Muscle layer of duodenum (tissue), 2 donors: ENCODE results near the gene LRCH3.

Experiments
- H3K27ac ChIP-seq: one replicate; pipeline ENCODE4 v1.7.0; 2013; ENCODE audit warnings: mild to moderate bottlenecking, low read length
- H3K27me3 ChIP-seq: one replicate; pipeline ENCODE4 v1.7.0; 2013; ENCODE audit warnings: low read depth, mild to moderate bottlenecking, control low read depth, low read length
- H3K36me3 ChIP-seq, 2 donors: one replicate each; pipeline ENCODE4 v1.7.0; 2013; ENCODE audit warnings: low read length in 2 of 2, control low read depth in 1 of 2, mild to moderate bottlenecking in 1 of 2; ENCODE audit not compliant: insufficient read depth in 2 of 2, control insufficient read depth in 1 of 2
- H3K4me1 ChIP-seq, 2 donors: one replicate each; pipeline ENCODE4 v1.7.0; 2013; ENCODE audit warnings: low read length in 2 of 2, mild to moderate bottlenecking in 2 of 2, control low read depth in 1 of 2, moderate library complexity in 1 of 2; ENCODE audit not compliant: insufficient read depth in 2 of 2, control insufficient read depth in 1 of 2
- H3K4me3 ChIP-seq, 2 donors: one replicate each; pipeline ENCODE4 v1.7.0; 2013; ENCODE audit warnings: low read length in 2 of 2, low read depth in 1 of 2, mild to moderate bottlenecking in 1 of 2
- H3K9me3 ChIP-seq, 2 donors: one replicate each; pipeline ENCODE4 v1.7.0; 2013; ENCODE audit warnings: low read length in 2 of 2, control low read depth in 1 of 2, mild to moderate bottlenecking in 1 of 2; ENCODE audit not compliant: control insufficient read depth in 1 of 2
- donor health status: healthy.

Gene LRCH3

DNA sequence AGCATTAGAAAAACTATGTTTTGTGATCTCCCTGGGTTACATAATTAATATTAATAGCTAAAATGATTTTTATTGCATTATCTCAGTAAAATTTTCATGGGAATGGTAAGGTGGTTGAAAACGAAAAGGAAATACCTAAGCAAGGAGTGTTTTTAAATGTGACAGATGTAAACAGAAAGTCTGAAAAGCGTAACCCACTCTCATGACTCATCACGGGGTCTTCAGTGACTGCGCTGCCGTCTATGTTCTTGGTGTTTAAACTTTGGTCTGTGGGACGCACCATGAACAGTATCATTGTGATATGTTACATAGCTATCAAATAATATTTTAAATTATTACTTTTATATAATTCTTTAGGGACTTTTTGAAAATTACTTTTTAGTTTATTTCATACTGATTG lies 19.8 kb downstream of the LRCH3 start:
- no peaks in the 10 kb centered on the region for H3K27me3 ChIP-seq
- no peaks in the 10 kb centered on the region for H3K9me3 ChIP-seq
- no peak overlapping the region for H3K4me3 ChIP-seq
- H3K4me1 ChIP-seq, result peaks cover 4 to 25% of the 10 kb centered on the region in 2 donors
- H3K36me3 ChIP-seq, result no peaks in the 10 kb centered on the region
- no peak overlapping the region for H3K27ac ChIP-seq

DNA sequence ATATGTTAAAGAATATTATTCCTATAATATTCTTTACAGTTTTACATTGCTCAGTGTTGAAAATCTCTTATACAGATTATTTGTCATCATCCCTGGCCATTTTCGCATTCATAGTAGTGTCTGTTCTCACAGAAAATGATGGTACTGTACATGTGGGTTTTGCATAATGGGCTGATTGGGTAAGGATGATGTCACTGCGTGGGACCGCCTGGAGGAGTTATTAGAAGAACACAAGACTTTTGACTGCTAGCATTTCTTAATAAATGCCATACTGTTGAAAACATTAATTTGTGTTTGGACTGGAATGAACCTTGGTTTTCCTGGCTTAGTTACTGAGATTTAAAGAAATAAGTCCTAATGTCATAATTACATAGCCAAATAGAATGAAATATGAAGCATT lies 20.3 kb downstream of the LRCH3 start:
- no peaks in the 10 kb centered on the region for H3K9me3 ChIP-seq
- peaks cover 4 to 27% of the 10 kb centered on the region in 2 donors for H3K4me1 ChIP-seq
- H3K27ac ChIP-seq, result no peak overlapping the region
- no peaks in the 10 kb centered on the region for H3K27me3 ChIP-seq
- no peak overlapping the region for H3K4me3 ChIP-seq
- H3K36me3 ChIP-seq, result no peaks in the 10 kb centered on the region

DNA sequence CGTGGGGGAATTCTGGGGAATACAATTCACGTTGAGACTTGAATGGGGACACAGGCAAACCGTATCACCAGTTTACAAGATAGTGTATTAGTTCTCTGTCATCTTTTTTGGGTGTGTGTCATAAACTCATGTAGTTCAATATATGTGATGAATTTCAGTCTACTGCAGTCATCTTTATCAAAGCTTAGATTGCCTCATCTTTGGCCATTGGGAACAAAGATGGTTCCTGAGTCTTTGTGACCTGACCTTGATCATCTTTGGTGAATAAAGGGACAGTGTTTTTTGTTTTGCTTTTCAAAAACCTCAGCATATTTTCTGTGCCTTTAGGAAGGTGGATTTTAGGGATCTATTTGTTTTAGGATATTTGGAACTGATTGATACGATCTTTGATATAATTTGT lies 23.3 kb downstream of the LRCH3 start:
- H3K9me3 ChIP-seq, result no peaks in the 10 kb centered on the region
- peaks cover 3 to 14% of the 10 kb centered on the region in 2 donors for H3K4me1 ChIP-seq
- H3K27me3 ChIP-seq, result no peaks in the 10 kb centered on the region
- H3K4me3 ChIP-seq, result no peak overlapping the region
- no peaks in the 10 kb centered on the region for H3K36me3 ChIP-seq
- no peak overlapping the region for H3K27ac ChIP-seq

DNA sequence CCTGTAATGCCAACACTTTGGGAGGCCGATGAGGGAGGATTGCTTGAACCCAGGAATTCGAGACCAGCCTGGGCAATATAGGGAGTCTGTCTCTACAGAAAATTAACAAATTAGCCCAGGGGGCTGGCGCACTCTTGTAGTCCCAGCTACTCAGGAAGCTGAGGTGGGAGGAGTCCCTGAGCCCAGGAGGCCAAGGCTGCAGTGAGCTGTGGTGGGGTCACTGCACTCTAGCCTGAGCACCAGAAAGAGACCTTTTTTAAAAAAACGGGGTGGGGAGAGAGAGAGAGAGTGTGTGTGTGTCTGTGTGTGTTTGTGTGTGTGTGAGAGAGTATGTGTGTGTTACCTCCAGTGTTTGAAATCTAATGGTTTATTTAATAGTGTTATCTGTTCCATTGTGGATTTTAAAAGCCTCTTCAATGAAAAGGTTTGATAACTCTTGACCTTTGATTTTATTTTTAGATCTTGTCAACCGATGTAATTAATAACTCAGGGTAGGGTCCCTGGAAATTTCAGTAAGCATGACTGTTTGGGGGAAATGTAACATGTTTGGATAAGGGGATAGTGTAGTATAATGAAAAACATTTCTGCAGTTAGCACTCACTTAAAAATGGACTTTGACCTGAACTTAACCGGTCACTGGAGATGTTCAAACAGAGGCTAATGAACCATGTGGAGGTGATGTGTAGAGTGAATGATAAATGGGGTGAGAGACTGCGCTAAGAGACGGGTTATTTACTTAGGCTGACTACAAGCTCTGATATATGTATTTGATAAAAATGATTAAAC lies 29.7 kb downstream of the LRCH3 start:
- Histone ChIP-seq H3K36me3 (peaks cover 4 to 6% of the 10 kb centered on the region in 2 donors), H3K9me3 (no peaks in the 10 kb centered on the region), H3K4me3 (no peak overlapping the region), H3K4me1 (peaks cover 0 to 3% of the 10 kb centered on the region in 2 donors), H3K27ac (no peak overlapping the region), H3K27me3 (no peaks in the 10 kb centered on the region)

DNA sequence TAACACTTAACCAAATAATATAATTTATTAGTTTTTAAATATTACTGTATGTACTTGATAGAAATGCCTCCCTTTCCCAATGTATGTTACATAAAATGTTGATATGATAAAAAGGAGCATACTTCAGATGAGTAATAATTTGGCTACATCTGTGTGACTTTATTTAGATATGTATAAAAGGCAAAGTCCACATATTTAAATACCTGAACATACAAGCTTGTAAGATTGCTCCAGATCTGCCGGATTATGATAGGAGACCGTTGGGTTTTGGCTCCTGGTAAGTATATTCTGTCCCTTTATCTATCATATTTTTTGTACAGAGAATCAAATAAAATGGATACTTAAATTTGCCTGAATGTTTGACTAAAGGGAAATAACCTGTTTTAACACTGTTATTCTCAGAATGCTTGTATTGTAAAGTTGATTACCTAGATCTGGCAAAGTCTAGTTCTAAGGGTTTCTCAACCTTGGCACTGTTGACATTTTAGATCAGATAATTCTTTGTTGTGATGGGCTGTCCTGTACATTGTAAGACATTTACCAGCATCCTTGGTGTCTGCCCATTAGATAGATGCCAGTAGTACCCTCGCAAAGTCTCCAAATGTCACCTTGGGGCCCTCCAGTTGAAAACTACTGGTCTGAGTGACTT lies 38.5 kb downstream of the LRCH3 start:
- Histone ChIP-seq H3K27me3 (no peaks in the 10 kb centered on the region), H3K27ac (no peak overlapping the region), H3K4me1 (no peaks in the 10 kb centered on the region), H3K9me3 (no peaks in the 10 kb centered on the region), H3K4me3 (no peak overlapping the region), H3K36me3 (peaks cover 31 to 45% of the 10 kb centered on the region in 2 donors)

DNA sequence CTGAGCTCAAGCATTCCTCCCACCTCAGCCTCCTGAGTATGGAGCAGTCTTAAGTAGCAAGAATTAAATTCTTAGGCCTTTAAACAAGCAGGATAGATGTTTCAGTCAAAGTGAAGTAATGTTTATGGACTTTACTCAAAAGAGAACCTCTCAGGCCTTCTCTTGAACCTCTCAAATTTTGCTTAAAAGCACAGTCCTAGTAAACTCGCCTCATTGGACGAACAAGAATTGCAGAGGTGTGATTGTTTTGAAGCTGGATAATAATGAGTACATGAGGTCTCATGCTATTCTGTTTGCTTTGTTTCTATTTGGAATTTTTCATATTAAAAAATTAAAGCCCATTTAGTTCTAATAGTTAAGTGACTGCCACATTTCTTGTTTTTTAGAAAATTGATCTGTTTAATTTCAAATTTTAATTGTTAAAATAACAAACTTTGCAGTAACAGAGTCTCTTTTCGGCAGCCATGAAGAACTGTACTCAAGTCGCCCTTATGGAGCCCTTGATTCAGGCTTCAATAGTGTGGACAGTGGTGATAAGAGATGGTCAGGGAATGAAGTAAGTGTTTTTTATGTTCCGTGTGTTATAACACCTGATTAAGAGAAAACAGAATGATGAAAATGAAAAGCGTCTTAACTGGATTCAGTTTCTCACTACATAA lies 39.4 kb downstream of the LRCH3 start:
- H3K4me1 ChIP-seq, result no peaks in the 10 kb centered on the region
- H3K4me3 ChIP-seq, result no peak overlapping the region
- H3K27me3 ChIP-seq, result no peaks in the 10 kb centered on the region
- peaks cover 31 to 48% of the 10 kb centered on the region in 2 donors for H3K36me3 ChIP-seq
- H3K9me3 ChIP-seq, result no peaks in the 10 kb centered on the region
- no peak overlapping the region for H3K27ac ChIP-seq

DNA sequence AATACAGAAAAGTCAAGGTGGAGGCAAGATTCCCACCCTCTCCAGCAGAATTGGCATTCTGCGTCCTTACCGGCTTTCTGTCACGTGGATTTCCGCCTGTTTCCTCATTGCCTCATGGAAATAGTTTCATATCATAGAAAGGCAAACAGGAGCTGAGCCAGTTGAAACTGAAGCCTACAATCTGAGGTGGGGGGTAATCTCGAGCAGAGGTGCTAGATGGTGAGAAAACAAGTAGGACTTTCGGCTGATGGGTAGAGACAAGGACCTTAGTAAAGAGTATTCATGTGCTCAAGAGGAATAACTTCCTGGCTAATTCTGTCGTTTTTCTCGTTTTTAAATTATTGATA lies 39.9 kb downstream of the LRCH3 start:
- Histone ChIP-seq H3K27ac (no peak overlapping the region), H3K27me3 (no peaks in the 10 kb centered on the region), H3K36me3 (peaks cover 32 to 48% of the 10 kb centered on the region in 2 donors), H3K9me3 (no peaks in the 10 kb centered on the region), H3K4me3 (no peak overlapping the region), H3K4me1 (no peaks in the 10 kb centered on the region)

DNA sequence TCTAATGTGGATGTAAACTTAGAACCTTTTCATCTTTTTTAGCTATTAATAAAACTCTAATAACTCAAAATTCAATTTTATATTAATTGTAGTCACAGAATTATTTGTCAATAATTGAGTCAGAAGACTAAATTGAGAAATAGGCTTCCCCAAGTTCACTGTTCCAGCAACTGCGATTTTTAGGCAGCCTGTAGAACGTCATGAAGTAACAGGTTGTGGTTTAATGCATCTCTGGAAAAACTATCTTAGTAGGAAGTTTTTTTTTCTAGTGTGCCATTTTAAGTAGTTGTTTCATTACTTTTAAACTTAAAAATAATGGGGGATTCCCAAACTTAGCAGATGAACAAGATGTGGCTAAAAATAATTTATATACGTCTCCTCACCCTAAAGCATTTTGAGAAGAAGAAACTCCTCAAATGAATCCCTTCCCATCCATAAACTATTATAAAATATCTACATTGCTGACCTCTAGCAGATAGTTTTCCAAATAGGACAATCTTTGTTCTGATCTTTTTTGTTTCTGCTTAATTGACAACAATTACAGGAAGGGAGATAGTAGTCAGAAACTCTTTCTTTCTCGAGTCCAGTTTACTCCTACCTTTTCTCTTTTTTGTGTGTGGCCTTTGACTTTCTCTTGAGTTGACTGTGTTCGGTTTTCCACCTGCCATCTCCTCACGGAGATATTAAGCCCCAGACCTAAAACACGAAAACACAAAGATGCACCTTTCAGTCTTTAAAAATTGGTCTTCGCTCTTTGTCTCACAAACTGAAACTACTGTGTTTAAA lies 43.1 kb downstream of the LRCH3 start:
- no peak overlapping the region for H3K27ac ChIP-seq
- H3K9me3 ChIP-seq, result no peaks in the 10 kb centered on the region
- H3K36me3 ChIP-seq, result peaks cover 30 to 46% of the 10 kb centered on the region in 2 donors
- H3K27me3 ChIP-seq, result no peaks in the 10 kb centered on the region
- H3K4me3 ChIP-seq, result no peak overlapping the region
- H3K4me1 ChIP-seq, result no peaks in the 10 kb centered on the region

DNA sequence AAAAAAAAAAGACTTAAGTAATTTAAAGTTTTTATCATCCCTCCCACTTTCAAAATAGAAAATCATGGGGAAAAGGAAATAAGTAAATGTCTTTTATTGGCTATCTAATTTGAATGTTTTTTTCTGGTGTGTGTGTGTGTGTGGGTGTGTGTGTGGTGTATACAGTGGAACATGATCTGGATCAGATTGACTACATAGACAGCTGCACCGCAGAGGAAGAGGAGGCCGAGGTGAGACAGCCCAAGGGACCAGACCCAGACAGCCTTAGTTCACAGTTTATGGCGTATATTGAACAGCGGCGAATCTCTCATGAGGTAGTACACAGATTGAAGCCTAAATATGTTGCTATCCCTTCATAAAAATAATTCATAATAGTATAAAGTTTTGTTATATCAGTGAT lies 44.5 kb downstream of the LRCH3 start:
- Histone ChIP-seq H3K9me3 (no peaks in the 10 kb centered on the region), H3K27me3 (no peaks in the 10 kb centered on the region), H3K4me3 (no peak overlapping the region), H3K27ac (no peak overlapping the region), H3K36me3 (peaks cover 28 to 47% of the 10 kb centered on the region in 2 donors), H3K4me1 (no peaks in the 10 kb centered on the region)

DNA sequence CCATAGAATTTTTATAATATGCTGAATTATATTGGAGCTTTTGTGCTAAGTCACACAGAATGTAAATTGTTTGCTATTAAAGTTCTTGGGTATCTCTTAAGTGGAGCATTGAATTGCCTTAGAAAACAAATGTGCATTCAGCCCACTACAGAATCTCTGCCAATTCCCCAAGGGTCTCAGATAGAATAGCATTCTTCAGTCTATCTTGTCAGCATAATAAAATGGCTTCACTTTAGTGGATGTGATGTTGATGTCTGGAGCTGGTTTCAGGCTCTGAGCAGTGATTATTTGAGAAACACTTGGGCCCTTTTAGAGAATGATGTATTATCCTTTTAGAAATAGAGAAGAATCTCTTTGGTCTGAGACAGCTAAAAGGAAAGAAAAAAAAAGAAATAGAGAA lies 45.2 kb downstream of the LRCH3 start:
- Histone ChIP-seq H3K4me3 (no peak overlapping the region), H3K4me1 (no peaks in the 10 kb centered on the region), H3K27me3 (no peaks in the 10 kb centered on the region), H3K9me3 (no peaks in the 10 kb centered on the region), H3K27ac (no peak overlapping the region), H3K36me3 (peaks cover 29 to 49% of the 10 kb centered on the region in 2 donors)

DNA sequence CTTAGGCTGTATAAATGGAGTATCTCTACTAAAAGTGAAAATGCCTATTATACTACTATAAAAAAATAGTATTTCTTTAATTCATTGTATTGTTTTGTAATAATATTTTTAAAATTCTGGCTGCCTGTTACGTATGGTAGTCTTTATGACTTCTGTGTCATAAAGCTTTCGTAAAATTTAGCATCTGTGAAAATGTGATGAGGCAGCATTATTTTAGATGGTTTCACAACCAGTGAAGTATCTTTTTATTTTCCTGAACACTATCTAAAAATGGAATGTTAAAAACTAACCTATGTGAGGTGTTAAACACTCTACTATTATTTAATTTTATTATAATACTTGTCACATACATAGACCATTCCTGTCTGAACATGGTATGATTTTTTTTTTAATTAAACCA lies 46.2 kb downstream of the LRCH3 start:
- Histone ChIP-seq H3K36me3 (peaks cover 35 to 52% of the 10 kb centered on the region in 2 donors), H3K27me3 (no peaks in the 10 kb centered on the region), H3K4me3 (no peak overlapping the region), H3K27ac (no peak overlapping the region), H3K9me3 (no peaks in the 10 kb centered on the region), H3K4me1 (no peaks in the 10 kb centered on the region)
